ENCODE measurements around the gene VPS37C.

The VPS37C gene

DNA sequence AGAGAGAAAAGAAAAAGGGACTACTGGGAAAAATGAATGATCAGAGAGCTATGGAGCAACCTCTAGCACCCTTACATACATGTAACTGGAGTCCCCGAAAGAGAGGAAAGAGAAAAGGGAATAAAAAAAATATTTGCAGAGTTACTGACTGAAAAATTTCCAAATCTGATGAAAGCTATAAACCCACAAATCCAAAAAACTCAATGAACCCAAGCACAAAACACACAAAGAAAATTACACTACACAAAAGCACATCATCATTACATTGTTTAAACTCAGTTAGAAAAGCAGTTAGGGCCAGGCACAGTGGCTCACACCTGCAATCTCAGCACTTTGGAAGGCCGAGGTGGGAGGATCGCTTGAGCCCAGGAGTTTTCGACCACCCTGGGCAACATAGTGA is 6.7 kb downstream of the VPS37C start:
- no peak for DNase-seq (ENCODE audit: low spot score)

GRCh38 chr11:61153593-61154095 is 7.6 kb downstream of the VPS37C start:
- DNase-seq (ENCODE audit: low spot score) = no peak

DNA sequence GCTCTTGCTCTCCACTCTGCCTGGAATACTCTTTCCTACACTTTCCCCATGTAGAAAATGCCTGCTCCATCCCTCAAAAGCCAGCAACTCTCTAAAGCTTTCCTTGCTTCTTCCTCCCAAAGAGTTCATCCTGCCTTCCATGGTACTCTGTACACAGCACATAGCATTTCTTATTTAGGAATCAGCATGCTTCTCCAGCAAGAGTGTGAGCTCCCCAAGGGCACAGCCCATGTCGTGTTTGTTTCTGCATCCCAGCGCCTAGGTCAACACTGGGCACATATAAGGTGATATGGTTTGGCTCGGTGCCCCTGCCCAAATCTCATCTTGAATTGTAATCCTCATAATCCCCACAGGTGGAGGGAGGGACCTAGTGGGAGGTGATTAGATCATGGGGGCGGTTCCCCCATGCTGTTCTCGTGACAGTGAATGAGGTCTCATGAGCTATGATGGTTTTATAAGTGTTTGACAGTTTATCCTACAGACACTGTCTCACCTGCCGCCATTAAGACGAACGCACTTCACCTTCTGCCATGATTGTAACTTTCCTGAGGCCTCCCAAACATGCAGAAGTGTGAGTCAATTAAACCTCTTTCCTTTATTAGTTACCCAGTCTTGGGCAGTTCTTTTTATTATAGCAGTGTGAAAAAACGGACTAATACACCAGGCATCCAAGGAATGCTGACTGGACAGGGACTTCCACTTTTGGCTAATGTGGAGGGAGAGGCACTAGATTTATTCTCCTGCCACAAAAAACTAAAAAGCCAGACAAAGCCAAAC is 8.2 kb downstream of the VPS37C start:
- DNase-seq (ENCODE audit: low spot score) = peak; percentile 77

DNA sequence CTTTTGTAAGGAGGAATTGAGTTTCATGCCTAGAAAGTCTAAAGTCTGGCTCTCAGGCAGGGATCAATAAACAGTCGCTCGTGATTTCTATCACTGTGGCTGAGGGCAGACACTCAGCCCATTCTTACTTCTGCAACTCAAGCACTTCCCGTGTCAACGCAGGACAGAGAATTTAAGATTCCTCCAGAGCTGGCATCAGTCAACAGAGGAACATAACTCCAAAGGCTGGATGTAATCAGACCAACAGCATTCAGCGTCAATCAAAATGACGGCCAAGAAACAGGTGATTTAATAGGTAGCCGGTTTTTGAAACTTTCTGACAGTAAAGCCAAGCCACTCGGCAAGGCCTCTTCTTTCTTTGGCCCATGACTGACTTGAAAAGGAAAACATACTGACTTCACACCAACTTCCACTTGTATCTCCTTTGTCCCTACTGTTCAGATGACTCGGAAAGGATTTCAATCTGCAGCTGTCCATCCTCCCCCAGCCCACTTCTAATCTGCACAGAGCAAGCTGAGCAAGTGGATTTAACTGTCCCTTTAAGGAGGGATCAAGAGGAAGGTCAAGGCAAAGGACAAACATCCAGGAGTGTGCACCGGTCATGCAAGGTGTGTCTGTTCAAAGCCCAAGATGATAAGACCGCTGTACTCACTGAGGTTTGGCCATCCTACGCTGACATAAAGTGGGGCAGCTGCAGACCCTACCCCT is 9.5 kb downstream of the VPS37C start:
- DNase-seq (ENCODE audit: low spot score) = no peak

DNA sequence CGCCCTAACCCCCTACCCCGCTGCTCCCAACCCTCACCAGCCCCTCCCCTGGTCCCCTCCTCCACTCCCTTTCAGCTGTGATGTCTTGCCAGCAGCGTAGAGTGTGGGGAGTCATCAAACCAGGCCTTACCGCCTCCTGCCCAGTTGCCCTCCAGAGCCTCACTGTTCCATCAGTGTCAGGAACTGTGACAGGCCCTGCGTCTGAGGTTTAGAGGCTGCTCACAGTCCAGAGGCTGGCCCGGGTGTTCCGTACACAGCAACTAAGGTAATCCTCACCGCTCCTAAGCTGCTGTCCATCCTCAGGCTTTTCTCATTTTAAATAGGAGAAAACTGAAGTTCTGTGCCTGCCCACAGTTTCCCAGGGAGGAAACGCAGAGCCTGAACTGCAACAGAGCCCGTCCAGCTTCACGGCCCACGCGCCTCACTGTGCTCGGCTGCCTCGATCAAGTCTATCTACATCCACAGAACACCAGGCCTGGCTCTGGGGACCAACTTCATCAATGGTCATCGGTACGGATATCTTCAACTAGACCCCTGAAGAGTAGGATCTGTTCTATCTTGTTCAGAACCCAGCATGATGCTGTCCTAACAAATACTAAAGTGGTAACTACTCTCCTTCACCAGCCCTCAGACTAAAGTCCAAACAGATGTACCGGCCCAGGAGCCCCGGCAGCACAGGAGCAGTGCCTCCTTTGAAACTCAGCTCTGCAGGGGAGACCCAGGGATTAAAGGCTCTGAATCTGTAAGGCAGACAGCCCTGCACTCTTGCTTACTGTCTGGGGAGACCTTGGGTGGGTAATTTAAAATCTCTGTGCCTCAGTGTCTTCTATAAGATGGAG is 10.3 kb downstream of the VPS37C start:
- DNase-seq (ENCODE audit: low spot score) = no peak

- no peak for DNase-seq (ENCODE audit: low spot score)
Observed at GRCh38 chr11:61149624-61150615, 11.3 kb downstream of the VPS37C start.

- no peak for DNase-seq (ENCODE audit: low spot score)
Observed at GRCh38 chr11:61147791-61148620, 13.2 kb downstream of the VPS37C start.

GRCh38 chr11:61147271-61147670 is 14.0 kb downstream of the VPS37C start:
- DNase-seq (ENCODE audit: low spot score) = no peak

DNA sequence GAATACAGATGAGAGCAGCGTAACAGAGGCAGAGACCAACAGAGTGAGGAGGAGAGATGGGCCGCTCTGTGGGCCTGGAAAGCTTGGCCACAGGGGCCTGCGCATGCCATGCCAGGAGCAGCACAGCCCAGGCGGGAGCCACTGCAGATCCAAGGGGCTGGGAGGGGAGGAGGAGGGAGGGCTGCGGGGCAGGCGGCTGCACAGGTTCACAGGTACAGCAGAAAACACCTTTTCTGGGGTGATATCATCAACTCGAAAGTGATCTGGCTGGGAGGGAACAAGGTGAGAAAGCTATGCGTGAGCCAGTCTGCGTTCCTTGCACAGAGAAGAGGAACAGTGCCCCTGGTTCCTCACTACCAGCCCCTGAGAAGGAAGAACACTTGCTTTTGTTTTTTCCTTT is 14.8 kb downstream of the VPS37C start:
- no peak for DNase-seq (ENCODE audit: low spot score)

DNA sequence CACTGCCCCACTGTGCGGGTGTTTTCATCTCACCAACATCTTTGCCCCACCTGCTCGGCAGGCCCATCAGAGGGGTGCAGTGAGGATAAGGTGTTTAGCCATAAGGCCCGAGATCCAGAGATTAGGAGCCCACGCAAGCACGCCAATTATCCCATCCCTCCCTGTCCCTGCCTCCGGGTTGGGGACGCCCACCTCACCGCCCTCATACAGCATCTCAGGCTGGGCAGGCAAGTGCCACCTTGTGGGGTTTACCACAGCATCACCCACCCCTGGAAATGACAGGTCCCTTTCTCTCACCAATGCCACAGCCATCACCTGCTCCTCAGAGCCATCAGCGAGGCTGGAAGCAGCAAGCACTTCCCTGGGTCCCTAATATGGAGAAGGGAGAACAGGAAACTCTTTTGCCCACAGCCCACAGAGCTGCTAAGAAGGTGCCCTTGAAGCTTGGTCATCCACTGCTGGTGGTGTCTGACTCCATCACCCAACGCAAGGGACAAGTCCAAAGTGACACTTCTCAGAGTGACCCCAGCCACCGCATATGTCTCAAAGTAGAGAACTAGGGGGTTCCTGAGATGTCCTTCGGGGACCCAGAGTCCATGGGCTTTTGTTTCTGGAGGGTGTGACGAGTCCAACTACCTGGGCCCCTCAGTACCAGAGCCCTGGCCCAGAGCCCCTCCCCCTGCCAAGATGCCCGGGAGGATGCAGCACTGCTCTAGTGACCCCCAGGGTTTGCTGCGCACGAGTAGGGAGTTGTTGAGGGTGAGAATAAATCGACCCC is 15.8 kb downstream of the VPS37C start:
- no peak for DNase-seq (ENCODE audit: low spot score)

DNA sequence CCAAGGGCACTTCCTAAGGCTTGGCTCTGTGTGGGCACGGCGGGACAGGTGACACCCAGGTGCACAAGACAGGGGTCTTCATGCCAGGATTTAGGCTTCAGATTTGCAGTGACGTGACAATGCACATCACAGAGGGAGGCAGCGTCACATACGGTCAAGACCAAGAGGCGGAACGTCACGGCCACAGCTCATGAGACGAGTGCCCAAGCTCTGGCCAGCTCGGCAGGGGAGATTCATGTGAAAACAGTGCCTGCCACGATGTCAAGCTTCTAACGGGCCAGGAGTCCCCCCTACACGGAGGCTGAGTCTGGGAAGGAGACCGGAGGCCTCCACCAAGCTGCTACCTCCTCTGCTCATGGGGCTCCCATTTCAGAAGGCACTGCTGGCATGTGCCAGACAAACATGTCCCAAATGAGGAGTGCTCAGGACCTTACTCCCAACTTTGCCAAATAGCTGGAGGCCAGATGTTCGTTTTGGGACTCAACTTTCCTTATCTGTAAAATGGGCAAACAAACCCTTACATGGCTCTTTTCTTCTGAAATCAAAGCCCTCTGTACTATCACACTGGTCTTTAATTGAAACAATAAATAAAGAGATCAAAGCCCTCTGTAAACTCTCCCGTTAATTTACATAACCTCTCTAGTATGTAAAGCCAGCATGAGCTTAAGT is 16.6 kb downstream of the VPS37C start:
- no peak for DNase-seq (ENCODE audit: low spot score)

DNA sequence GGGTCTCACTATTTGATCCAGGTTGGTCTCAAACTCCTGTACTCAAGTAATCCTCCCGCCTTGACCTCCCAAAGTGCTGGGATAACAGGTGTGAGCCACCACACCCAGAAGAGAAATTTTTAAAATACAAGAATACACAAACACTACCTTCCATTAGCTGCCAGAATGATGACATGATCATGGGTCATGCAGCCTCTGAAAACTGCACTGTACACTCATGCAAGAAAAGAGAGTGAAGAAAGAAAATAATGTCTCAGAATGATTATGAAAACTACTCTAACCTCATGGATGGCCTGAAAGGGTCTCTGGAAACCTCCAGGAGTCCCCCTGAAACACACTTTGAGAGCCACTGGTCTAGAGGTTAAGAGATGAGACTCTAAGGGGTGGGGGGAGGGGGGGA is 18.8 kb downstream of the VPS37C start:
- no peak for DNase-seq (ENCODE audit: low spot score)

DNA sequence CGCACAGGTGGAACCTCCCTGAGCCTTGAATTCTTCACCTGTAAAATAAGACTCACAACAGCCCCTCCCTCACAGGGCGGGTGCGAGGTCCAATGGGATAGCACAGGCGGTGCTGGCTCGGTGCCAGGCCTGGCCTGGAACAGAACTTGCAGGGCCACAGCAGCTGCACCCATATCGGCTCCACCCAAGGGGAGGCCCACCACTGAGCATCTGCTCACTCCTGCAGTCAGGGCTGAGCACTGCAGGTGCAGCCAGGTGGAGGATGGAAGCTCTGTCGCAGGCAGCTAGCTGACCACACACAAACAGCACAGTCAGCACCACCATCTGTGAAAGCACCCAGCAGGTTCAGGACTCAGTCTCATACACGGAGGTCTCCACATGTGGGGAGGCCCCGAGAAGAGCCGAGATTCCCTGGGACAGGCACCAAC is 19.6 kb downstream of the VPS37C start:
- DNase-seq (ENCODE audit: low spot score) = no peak

GRCh38 chr11:61140416-61140815 is 20.8 kb downstream of the VPS37C start:
- DNase-seq (ENCODE audit: low spot score) = no peak

- DNase-seq (ENCODE audit: low spot score) = no peak
Observed at GRCh38 chr11:61139387-61139786, 21.8 kb downstream of the VPS37C start.

GRCh38 chr11:61138935-61139334 is 22.3 kb downstream of the VPS37C start:
- DNase-seq (ENCODE audit: low spot score) = no peak

GRCh38 chr11:61134801-61135257 is 26.4 kb downstream of the VPS37C start:
- no peak for DNase-seq (ENCODE audit: low spot score)

- DNase-seq (ENCODE audit: low spot score) = no peak
Observed at GRCh38 chr11:61133956-61134662, 27.1 kb downstream of the VPS37C start.
